HEK293 (cell line): ENCODE results near the gene MKRN1.

Experiments
- CTCF ChIA-PET: fragments of 350-600 bp; formaldehyde crosslinking; extraction: SDS; loops from one replicate; lab custom pipeline; 2021; ENCODE audit warnings: antibody characterized with exemption; lab: Yijun Ruan, JAX
- POLR2A ChIA-PET: fragments of 300-600 bp; formaldehyde crosslinking; extraction: SDS; loops from one replicate; lab custom pipeline; 2020; ENCODE audit warnings: antibody characterized with exemption, inconsistent platforms; lab: Yijun Ruan, JAX
- H3K27ac ChIP-seq: fragments of 200-500 bp; sonication (Bioruptor generic); 2 replicates; pipeline ENCODE4 v1.5.1; 2014; ENCODE audit warnings: low read depth, low read length, control low read depth, inconsistent platforms; ENCODE audit errors: extremely low read depth
- H3K36me3 ChIP-seq, 2 experiments: fragments of 200-500 bp in 1 of 2; sonication (Bioruptor generic) in 1 of 2; 1 replicate in 1 of 2; 2 replicates in 1 of 2; pipeline ENCODE4 v1.5.1; 2014 to 2017; ENCODE audit warnings: inconsistent platforms in 2 of 2, low read length in 2 of 2; ENCODE audit not compliant: control insufficient read depth in 2 of 2, insufficient read depth in 1 of 2
- H3K4me1 ChIP-seq: fragments of 200-500 bp; sonication (Bioruptor generic); 2 replicates; pipeline ENCODE4 v1.5.1; 2014; ENCODE audit warnings: mild to moderate bottlenecking, low read length, inconsistent platforms; ENCODE audit not compliant: control insufficient read depth, insufficient read depth
- H3K4me3 ChIP-seq: 2 replicates; pipeline ENCODE4 v1.5.1; 2011; ENCODE audit warnings: low read depth, mild to moderate bottlenecking, control low read depth, low read length, moderate library complexity
- H3K9me3 ChIP-seq: fragments of 200-500 bp; sonication (Bioruptor generic); 2 replicates; pipeline ENCODE4 v1.5.1; 2014; ENCODE audit warnings: low read depth, low read length, inconsistent platforms; ENCODE audit not compliant: control insufficient read depth, insufficient read depth
- GLI4 ChIP-seq: fragments of 450-650 bp; formaldehyde crosslinking; IDR thresholded peaks from 2 replicates; pipeline ENCODE4 v1.5.1; 2016; ENCODE audit warnings: missing biosample characterization, missing genetic modification characterization
- KLF7 ChIP-seq: fragments of 450-650 bp; formaldehyde crosslinking; IDR thresholded peaks from 2 replicates; pipeline ENCODE4 v1.5.1; 2016; ENCODE audit warnings: missing biosample characterization, missing genetic modification characterization, borderline replicate concordance
- SCRT1 ChIP-seq: fragments of 450-650 bp; formaldehyde crosslinking; IDR thresholded peaks from 2 replicates; pipeline ENCODE4 v1.5.1; 2016; ENCODE audit warnings: missing biosample characterization, missing genetic modification characterization, borderline replicate concordance
- SCRT2 ChIP-seq: fragments of 450-650 bp; formaldehyde crosslinking; IDR thresholded peaks from 2 replicates; pipeline ENCODE4 v1.5.1; 2016; ENCODE audit warnings: missing biosample characterization, missing genetic modification characterization
- ZBTB1 ChIP-seq: fragments of 450-650 bp; formaldehyde crosslinking; IDR thresholded peaks from 2 replicates; pipeline ENCODE4 v1.5.1; 2016; ENCODE audit warnings: missing biosample characterization, missing genetic modification characterization
- ZBTB44 ChIP-seq: fragments of 450-650 bp; IDR thresholded peaks from 2 replicates; pipeline ENCODE4 v1.5.1; 2018; ENCODE audit warnings: missing biosample characterization, mild to moderate bottlenecking, missing genetic modification characterization
- ZBTB48 ChIP-seq: fragments of 450-650 bp; formaldehyde crosslinking; IDR thresholded peaks from 2 replicates; pipeline ENCODE4 v1.5.1; 2016; ENCODE audit warnings: missing biosample characterization, missing genetic modification characterization
- ZNF155 ChIP-seq: fragments of 450-650 bp; formaldehyde crosslinking; IDR thresholded peaks from 2 replicates; pipeline ENCODE4 v1.5.1; 2016; ENCODE audit warnings: missing biosample characterization, missing genetic modification characterization
- ZNF211 ChIP-seq: fragments of 450-650 bp; formaldehyde crosslinking; IDR thresholded peaks from 2 replicates; pipeline ENCODE4 v1.5.1; 2016; ENCODE audit warnings: low read depth, missing biosample characterization, missing genetic modification characterization
- ZNF239 ChIP-seq: fragments of 450-650 bp; formaldehyde crosslinking; IDR thresholded peaks from 2 replicates; pipeline ENCODE4 v1.5.1; 2016; ENCODE audit warnings: missing biosample characterization, missing genetic modification characterization
- ZNF335 ChIP-seq: fragments of 450-650 bp; formaldehyde crosslinking; conservative IDR thresholded peaks from 2 replicates; pipeline ENCODE4 v1.5.1; 2016; ENCODE audit warnings: missing biosample characterization, missing genetic modification characterization
- ZNF341 ChIP-seq: fragments of 450-650 bp; formaldehyde crosslinking; IDR thresholded peaks from 2 replicates; pipeline ENCODE4; 2016; ENCODE audit warnings: low read depth, missing biosample characterization, missing genetic modification characterization
- ZNF350 ChIP-seq: fragments of 450-650 bp; formaldehyde crosslinking; IDR thresholded peaks from 2 replicates; pipeline ENCODE4 v1.5.0; 2017; ENCODE audit warnings: missing biosample characterization, mild to moderate bottlenecking, missing genetic modification characterization
- ZNF362 ChIP-seq: fragments of 450-650 bp; formaldehyde crosslinking; IDR thresholded peaks from 2 replicates; pipeline ENCODE4 v1.5.1; 2016; ENCODE audit warnings: missing biosample characterization, missing genetic modification characterization
- ZNF398 ChIP-seq: fragments of 450-650 bp; formaldehyde crosslinking; IDR thresholded peaks from 2 replicates; pipeline ENCODE4 v1.5.1; 2017; ENCODE audit warnings: missing biosample characterization, missing genetic modification characterization
- ZNF529 ChIP-seq: fragments of 450-650 bp; formaldehyde crosslinking; IDR thresholded peaks from 2 replicates; pipeline ENCODE4 v1.5.1; 2017; ENCODE audit warnings: missing genetic modification characterization, missing biosample characterization; ENCODE audit not compliant: insufficient replicate concordance
- ZNF626 ChIP-seq: fragments of 450-650 bp; sonication (Bioruptor Pico); formaldehyde crosslinking; IDR thresholded peaks from 2 replicates; pipeline ENCODE4 v1.5.1; 2018; ENCODE audit warnings: missing biosample characterization, missing genetic modification characterization, inconsistent platforms
- ZNF629 ChIP-seq: fragments of 450-650 bp; formaldehyde crosslinking; IDR thresholded peaks from 2 replicates; pipeline ENCODE4 v1.5.1; 2017; ENCODE audit warnings: missing biosample characterization, missing genetic modification characterization
- ZNF670 ChIP-seq: fragments of 450-650 bp; formaldehyde crosslinking; IDR thresholded peaks from 2 replicates; pipeline ENCODE4 v1.5.1; 2016; ENCODE audit warnings: missing biosample characterization, missing genetic modification characterization, low read depth
- ZNF704 ChIP-seq: fragments of 450-650 bp; formaldehyde crosslinking; IDR thresholded peaks from 2 replicates; pipeline ENCODE4 v1.5.1; 2016; ENCODE audit warnings: missing biosample characterization, missing genetic modification characterization
- ZNF843 ChIP-seq: fragments of 450-650 bp; formaldehyde crosslinking; IDR thresholded peaks from 2 replicates; pipeline ENCODE4 v1.5.1; 2016; ENCODE audit warnings: missing biosample characterization, missing genetic modification characterization
- TF ChIP-seq, protein P1 (sequence below): fragments of 450-650 bp; formaldehyde crosslinking; IDR thresholded peaks from 2 replicates; pipeline ENCODE4 v1.5.1; 2016; ENCODE audit warnings: missing biosample characterization, missing genetic modification characterization
- TF ChIP-seq, protein P2 (sequence below): fragments of 450-650 bp; formaldehyde crosslinking; IDR thresholded peaks from 2 replicates; pipeline ENCODE4 v1.5.1; 2016; ENCODE audit warnings: missing biosample characterization, missing genetic modification characterization
- TF ChIP-seq, protein P3 (sequence below): fragments of 450-650 bp; formaldehyde crosslinking; IDR thresholded peaks from 2 replicates; pipeline ENCODE4 v1.5.1; 2016; ENCODE audit warnings: missing biosample characterization, missing genetic modification characterization

Gene MKRN1

DNA sequence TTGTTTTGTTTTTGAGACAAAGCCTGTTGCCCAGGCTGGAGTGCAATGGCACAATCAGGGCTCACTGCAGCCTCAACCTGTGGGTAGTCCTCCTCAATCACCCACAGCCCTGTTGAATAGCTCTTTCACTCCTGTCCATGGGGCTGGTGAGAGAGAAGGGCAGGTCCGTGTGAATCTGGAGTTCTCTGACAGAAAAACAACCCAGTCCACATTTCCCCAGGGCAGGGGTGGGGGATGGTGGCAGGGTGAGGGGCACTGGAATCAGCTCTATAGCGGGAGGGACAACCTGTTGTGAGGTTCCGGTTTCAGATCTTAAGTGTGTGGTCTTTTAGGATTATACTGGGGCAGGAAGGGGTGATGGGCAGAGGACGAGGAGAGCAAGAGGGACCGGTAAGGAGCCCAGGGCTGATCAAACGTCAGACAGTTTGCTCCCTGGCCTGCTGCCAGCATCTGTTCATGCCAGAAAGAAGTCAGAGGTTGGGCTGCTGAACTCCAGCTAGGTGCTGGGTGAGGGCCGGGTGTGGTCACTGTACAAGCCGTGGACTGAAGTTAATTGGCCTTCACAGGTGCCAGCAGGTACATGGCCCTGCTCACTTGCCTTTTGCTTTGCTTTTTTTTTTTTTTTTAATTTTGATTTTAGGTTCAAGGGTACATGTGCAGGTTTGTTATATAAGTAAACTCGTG is 33.2 kb upstream of the MKRN1 start (continued):
- TF ChIP-seq ZBTB1 (tag by site-specific recombination), result no peak
- TF ChIP-seq ZNF239 (tag by site-specific recombination), result no peak
- TF ChIP-seq ZBTB44 (tag by site-specific recombination), result no peak
- peak; percentile 93 for TF ChIP-seq SCRT2 (tag by site-specific recombination)
- TF ChIP-seq ZNF626 (tag by site-specific recombination), result no peak
- TF ChIP-seq ZNF350 (tag by site-specific recombination), result no peak
- TF ChIP-seq KLF7 (tag by site-specific recombination), result peak; percentile 68; the same call in 1 of the 2 replicates
- no peak for TF ChIP-seq ZNF211
- TF ChIP-seq GLI4 (tag by site-specific recombination), result no peak
- TF ChIP-seq ZNF629 (tag by site-specific recombination), result 0 out of 2 replicates have a peak, but pooled peaks have one; percentile 29
- peak; percentile 47; the same call in 1 of the 2 replicates for TF ChIP-seq ZBTB48 (tag by site-specific recombination)
- TF ChIP-seq ZNF529 (tag by site-specific recombination), result no peak
- no peak for TF ChIP-seq ZNF670 (tag by site-specific recombination)
- TF ChIP-seq SCRT1, result peak; percentile 88; the same call in 1 of the 2 replicates
- TF ChIP-seq, protein P1, sequence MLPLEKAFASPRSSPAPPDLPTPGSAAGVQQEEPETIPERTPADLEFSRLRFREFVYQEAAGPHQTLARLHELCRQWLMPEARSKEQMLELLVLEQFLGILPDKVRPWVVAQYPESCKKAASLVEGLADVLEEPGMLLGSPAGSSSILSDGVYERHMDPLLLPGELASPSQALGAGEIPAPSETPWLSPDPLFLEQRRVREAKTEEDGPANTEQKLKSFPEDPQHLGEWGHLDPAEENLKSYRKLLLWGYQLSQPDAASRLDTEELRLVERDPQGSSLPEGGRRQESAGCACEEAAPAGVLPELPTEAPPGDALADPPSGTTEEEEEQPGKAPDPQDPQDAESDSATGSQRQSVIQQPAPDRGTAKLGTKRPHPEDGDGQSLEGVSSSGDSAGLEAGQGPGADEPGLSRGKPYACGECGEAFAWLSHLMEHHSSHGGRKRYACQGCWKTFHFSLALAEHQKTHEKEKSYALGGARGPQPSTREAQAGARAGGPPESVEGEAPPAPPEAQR, result no peak
- TF ChIP-seq, protein P2, sequence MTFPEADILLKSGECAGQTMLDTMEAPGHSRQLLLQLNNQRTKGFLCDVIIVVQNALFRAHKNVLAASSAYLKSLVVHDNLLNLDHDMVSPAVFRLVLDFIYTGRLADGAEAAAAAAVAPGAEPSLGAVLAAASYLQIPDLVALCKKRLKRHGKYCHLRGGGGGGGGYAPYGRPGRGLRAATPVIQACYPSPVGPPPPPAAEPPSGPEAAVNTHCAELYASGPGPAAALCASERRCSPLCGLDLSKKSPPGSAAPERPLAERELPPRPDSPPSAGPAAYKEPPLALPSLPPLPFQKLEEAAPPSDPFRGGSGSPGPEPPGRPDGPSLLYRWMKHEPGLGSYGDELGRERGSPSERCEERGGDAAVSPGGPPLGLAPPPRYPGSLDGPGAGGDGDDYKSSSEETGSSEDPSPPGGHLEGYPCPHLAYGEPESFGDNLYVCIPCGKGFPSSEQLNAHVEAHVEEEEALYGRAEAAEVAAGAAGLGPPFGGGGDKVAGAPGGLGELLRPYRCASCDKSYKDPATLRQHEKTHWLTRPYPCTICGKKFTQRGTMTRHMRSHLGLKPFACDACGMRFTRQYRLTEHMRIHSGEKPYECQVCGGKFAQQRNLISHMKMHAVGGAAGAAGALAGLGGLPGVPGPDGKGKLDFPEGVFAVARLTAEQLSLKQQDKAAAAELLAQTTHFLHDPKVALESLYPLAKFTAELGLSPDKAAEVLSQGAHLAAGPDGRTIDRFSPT (tag by site-specific recombination), result no peak
- 0 out of 2 replicates have a peak, but pooled peaks have one; percentile 36 for TF ChIP-seq ZNF335
- TF ChIP-seq, protein P3, sequence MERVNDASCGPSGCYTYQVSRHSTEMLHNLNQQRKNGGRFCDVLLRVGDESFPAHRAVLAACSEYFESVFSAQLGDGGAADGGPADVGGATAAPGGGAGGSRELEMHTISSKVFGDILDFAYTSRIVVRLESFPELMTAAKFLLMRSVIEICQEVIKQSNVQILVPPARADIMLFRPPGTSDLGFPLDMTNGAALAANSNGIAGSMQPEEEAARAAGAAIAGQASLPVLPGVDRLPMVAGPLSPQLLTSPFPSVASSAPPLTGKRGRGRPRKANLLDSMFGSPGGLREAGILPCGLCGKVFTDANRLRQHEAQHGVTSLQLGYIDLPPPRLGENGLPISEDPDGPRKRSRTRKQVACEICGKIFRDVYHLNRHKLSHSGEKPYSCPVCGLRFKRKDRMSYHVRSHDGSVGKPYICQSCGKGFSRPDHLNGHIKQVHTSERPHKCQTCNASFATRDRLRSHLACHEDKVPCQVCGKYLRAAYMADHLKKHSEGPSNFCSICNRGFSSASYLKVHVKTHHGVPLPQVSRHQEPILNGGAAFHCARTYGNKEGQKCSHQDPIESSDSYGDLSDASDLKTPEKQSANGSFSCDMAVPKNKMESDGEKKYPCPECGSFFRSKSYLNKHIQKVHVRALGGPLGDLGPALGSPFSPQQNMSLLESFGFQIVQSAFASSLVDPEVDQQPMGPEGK (tag by site-specific recombination), result 0 out of 2 replicates have a peak, but pooled peaks have one; percentile 22

- Histone ChIP-seq H3K4me3 (no peak overlapping the region), H3K27ac (no peak overlapping the region), H3K4me1 (no peaks in the 10 kb centered on the region), H3K9me3 (no peaks in the 10 kb centered on the region), H3K36me3 (no peaks in the 10 kb centered on the region)
- ChIA-PET CTCF (interaction anchor here (1.7 kb wide), 1 partner anchor 143 kb away, joined by 8 read pairs; no protein-coding TSS in a partner anchor), POLR2A (no interaction called here)
- TF ChIP-seq ZNF155 (tag by site-specific recombination) (no peak), ZNF843 (tag by site-specific recombination) (no peak), ZNF398 (no peak), ZNF704 (tag by site-specific recombination) (no peak), ZNF362 (tag by site-specific recombination) (no peak), ZNF341 (tag by site-specific recombination) (no peak), ZNF529 (tag by site-specific recombination) (no peak)
Observed at GRCh38 chr7:140509789-140510188, 30.5 kb upstream of the MKRN1 start.
